NCI-H146 (cell line): ENCODE data around the gene DLG5.

Source experiments
- DNase-seq: peaks from one replicate; lab custom pipeline; 2025; lab: John Stamatoyannopoulos, UW

DLG5 gene, protein sequence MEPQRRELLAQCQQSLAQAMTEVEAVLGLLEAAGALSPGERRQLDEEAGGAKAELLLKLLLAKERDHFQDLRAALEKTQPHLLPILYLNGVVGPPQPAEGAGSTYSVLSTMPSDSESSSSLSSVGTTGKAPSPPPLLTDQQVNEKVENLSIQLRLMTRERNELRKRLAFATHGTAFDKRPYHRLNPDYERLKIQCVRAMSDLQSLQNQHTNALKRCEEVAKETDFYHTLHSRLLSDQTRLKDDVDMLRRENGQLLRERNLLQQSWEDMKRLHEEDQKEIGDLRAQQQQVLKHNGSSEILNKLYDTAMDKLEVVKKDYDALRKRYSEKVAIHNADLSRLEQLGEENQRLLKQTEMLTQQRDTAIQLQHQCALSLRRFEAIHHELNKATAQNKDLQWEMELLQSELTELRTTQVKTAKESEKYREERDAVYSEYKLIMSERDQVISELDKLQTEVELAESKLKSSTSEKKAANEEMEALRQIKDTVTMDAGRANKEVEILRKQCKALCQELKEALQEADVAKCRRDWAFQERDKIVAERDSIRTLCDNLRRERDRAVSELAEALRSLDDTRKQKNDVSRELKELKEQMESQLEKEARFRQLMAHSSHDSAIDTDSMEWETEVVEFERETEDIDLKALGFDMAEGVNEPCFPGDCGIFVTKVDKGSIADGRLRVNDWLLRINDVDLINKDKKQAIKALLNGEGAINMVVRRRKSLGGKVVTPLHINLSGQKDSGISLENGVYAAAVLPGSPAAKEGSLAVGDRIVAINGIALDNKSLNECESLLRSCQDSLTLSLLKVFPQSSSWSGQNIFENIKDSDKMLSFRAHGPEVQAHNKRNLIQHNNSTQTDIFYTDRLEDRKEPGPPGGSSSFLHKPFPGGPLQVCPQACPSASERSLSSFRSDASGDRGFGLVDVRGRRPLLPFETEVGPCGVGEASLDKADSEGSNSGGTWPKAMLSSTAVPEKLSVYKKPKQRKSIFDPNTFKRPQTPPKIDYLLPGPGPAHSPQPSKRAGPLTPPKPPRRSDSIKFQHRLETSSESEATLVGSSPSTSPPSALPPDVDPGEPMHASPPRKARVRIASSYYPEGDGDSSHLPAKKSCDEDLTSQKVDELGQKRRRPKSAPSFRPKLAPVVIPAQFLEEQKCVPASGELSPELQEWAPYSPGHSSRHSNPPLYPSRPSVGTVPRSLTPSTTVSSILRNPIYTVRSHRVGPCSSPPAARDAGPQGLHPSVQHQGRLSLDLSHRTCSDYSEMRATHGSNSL (N-terminal part only)

DNA sequence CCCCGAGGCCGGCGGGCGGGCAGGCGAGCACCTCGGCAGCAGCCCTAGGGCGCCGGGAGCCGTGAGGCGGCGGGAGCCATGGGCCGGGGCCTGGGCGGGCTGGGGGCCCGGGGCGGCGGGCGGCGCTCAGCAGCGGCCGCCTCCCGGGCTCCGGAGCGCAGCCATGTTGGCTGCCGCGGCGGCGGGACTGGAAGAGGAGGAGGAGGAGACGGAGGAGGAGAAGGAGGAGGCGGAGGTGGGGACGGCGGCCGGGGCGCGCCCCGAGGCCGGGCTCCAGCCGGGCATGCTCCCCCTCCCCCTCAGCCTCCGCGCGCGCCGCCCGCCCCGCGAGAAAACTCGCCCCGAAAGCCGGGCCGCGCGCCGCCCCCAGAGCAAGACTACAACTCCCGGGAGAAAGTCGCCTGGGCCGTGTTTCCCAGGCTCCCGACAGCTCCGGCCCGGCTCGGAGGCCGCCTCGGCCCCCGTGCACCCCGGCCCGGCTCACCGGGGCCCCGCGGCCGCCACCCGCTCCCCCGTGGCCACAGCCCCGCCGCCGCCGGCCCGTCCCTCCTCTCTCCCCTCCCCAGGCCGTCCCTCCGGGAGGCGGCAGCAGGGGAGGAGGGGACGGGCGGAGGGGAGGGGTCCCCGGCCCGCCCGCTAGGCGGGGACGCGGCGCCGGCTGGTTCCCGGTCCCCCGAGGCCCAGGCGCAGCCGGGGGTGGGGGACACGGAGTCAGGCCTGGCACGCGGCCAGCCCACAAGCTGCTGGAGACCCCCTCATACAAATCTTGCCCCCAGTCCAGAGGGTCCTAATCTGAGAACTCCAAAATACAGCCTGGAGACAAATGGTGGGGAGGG lies at the start of gene DLG5:
TSS of gene DLG5 (minus strand) at position 190 of the 836 bp plus-strand sequence. CDS start 235 bp downstream, outside the sequence.
- DNase-seq, result peak; percentile 69

DNA sequence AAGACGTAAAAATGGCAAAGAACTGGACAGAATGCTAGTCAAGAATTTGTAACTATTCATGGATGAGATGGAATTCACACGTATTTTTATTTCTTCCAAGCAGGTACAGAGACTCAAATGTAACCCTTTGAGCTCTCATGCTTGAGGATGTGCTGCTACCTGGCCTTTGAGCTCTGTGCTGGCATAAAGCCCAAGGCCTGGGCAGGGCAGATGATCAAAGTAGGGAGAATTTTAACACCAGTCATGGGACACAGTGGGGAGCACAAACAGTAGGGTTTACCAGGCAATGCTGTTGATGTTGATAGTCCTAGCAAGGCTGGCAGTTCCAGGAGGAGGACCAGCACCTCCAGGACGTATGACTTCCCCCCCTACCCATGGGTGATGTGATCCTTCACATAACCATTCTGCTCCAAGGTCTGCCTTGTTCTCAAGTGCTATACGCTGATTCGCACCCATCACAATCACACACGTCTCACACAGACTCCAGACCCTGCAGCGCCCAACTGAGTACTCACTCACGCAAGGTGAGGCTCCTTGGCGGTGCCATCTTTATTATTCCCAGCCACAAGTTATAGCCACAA lies 48.6 kb upstream of the DLG5 start:
- no peak for DNase-seq

DNA sequence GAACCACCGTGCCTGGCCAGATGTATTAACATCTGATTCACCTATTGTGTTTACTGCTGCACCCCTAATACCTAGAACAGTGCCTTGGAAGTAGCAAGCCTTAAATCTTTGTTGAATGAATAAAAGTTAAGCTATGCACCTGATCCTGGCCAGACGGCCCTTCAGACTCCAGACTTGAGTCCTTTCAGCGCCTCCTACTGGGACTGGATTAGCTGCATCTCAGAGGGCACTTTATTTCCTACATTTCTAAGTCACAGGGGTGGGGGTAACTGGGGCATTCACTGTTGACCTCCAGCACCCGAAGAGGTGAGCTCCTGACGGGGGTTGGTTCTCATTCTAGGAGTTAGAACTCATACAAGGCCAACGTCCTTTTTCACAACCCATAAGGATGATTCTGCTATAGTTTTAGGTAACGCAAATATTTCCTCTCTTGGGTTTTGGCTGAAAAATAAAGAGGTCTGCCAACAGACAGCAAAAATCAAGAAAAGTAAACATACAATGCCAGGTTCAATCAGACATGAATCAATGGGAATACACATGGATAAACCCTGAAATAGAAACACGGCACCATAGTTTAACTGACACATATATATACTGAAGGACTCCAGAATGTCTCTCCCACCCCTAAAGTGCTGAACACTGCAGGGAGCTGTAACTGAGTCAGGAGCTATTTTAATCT lies 48.0 kb upstream of the DLG5 start:
- peak; percentile 29 for DNase-seq

DNA sequence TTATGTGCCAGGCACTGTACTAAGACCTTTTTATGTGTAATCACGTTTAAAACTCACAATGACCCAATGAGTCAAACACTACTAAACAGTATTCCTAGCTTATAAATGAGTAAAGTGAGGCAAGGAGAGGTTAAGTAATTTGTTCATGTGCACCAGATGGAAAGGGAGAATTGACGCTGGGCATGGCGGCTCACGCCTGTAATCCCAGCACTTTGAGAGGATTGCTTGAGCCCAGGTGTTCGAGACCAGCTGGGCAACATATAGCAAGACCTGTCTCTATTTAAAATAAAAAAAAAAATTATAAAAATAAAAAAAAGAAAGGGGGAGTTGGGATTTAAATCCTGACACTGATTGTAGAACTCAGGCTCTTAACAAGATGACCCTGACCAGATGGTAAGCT lies 46.7 kb upstream of the DLG5 start:
- no peak for DNase-seq

DNA sequence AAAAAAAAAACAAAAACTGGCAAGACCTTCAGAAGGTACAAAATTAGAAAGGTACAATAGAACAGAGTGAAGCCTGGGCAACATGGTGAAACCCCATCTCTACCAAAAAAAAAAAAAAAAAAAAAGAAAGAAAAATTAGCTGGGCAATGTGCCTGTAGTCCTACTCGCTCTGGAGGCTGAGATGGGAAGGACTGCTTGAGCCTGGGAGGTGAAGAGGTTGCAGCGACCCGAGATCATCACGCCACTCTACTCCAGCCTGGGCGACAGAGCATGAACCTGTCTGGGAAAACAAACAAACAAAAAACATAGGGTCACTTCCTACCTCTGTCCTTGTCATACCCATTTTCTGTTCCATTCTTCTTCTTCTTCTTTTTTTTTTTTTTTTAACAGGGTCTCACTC lies 45.6 kb upstream of the DLG5 start:
- no peak for DNase-seq

DNA sequence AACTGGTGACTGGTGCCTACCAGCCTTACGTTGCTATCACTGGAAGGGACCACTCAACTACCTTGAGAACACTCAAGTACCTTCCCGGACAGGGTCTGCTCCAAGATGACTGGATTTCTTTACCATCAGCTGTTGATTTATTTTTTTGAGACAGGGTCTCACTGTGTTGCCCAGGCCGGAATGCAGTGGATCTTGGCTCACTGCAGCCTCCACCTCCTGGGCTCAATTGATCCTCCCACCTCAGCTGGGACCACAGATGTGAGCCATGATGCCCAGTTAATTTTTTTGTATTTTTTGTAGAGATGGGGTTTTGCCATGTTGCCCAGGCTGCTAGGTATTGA lies 45.2 kb upstream of the DLG5 start:
- DNase-seq, result no peak

DNA sequence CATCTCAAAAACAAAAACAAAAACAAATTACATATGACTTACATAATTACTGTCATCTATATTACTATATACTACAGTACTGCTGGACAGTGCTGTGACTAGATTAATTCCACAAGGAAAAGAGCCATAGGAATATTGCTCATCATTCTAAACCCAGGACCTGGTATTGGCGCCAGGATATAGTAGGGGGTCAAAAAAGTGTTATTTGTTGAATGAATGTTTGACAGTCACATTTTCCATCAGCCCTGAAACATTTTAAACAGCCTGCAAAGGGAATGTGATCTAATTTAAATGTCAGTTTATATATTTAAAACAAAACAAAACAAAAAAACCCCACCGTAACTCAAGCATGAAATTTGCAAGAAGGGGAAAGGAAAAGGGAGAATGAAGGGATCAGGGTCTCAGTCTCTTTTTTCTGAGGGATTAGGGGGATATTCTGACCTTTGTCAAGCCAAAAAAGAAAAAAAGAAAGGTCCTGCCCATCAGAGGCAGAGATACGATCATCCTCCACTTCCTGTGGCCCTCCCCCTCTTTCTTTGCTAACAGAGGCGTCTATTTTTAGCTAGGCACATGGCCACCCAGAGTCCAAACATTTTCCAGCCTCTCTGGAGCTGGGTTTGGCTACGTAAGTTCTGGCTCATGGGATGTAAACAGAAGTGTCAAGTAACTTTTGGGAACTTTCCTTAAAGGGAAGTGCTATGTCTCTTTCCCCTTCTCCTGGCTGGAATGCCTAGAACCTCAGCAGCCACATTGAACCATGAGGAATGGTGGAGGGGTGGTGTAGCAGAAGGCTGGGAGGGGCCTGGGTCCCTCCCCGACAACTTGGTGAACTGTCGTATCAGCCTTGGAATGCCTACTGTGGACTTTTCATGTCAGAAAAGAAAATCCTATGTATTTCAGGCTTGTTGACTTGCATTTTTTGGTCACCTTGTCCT lies 44.6 kb upstream of the DLG5 start:
- DNase-seq, result no peak

DNA sequence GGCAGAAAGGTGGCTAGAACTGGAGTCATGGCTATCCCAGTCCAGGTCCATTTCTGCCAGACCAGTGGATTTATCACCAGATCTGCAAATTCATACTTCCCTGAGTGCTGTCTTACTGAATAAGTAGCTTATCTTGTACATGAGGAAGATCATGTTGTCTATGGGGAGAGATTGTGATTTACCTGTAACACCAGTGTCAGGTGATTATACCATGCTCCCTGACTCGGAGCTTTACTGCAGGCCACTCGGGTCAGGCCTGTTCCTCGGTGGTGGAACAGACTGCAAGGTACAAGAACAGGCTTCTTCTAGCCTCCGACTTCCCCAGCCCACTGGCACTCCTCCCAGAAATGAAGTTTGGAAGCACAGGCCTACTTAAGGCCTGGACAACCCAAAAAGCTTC lies 42.6 kb upstream of the DLG5 start:
- no peak for DNase-seq

DNA sequence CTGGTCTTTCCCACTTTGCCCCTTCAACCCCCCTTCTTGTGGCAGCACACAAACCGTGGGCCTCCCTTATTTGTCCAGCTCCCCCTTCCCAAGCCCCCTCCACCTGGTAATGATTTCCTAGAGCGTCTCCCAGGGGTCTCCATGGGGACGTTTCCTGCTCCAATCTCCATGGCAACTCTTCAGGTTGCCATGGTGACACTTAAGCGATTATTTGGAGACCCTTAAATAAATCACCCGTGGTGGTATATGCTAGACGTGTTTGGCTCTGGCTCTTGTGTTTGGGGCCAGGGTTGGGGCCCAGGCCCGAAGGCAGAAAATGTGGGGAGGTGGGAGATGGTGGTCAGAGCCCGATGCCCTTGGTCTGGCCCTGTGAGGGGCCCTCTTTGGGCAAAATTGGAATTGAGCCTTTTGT lies 41.1 kb upstream of the DLG5 start:
- peak; percentile 53 for DNase-seq

DNA sequence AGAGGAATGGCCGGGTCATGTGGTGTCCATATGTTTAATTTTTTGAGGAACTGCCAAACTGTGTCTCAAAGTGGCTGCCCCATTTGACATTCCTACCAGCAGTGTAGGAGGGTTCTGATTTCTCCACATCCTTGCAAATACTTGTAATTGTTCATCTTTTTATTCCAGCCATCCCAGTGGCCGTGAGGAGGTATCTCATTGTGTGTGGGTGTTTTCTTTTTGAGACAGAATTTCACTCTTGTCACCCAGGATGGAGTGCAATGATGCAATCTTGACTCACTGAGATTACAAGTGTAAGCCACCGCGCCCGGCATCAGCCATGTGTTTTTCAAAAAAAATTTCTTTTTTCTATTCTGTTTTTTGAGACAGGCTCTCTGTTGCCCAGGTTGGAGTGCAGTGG lies 38.7 kb upstream of the DLG5 start:
- no peak for DNase-seq

DNA sequence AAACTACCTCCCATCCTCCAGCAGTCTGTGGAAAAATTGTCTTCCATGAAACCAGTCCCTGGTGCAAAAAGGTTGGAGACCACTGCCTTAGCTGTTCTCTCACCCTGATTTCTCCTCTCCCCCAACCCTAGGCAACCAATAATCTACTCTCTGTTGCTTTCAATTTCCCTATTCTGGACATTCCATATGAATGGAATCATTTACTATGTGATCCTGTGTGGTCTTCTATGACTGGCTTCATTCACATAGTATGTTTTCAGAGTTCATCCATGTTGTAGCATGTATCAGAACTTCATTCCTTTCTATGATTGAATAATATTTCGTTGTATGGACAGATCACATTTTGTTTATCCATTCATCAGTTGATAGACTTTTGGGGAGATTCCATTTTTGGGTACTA lies 38.3 kb upstream of the DLG5 start:
- no peak for DNase-seq

DNA sequence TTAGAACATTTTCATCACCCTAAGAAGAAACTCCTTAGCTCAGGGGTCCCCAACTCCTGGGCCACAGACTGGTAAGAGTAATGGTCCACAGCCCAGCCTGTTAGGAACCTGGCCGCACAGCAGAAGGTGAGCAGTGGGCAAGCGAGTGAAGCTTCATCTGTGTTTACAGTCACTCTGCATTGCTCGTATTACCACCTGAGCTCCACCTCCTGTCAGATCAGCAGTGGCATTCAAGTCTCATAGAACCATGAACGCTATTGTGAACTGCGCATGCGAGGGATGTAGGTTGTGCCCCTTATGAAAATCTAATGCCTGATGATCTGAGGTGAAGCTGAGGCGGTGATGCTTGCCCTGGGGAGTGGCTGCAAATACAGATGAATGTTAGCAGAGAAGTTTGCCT lies 37.3 kb upstream of the DLG5 start:
- no peak for DNase-seq

DNA sequence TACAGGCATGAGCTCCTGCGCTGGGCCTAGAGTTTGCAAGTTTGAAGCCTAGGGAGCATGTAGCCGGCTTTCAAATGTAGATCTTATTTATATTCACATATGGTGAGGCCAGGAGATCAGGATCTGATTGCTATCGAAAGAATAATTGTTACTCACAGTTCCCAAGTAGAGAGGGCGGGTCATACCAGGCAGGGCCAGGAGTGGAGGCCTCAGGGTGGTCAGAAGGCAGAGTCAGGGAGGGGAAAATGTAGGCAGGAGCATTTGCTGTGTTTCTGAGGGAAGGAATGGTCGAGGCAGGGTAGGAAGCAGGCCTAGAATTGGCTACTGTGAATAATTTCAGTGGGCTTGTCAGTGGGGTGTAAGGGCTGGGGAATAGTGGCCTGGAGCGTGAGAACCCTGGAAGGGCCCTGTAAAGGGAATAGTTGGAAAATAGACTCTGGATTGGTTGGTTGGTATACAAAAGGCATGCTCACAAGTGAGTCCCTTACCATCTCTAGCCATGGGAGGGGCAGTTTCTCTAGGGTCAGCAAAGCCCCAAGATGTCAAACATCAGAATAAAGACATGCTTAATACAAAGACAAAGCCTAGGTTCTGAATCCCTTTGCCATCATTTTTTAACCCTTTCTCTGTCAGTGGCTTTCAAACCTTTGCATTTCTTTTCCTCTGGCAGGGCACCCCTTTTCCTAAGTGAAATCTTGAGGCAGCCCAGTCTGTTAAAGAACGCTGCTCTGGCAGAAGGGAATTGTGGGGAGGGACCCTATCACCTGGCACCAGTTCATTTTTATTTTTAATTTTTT lies 36.0 kb upstream of the DLG5 start:
- no peak for DNase-seq

DNA sequence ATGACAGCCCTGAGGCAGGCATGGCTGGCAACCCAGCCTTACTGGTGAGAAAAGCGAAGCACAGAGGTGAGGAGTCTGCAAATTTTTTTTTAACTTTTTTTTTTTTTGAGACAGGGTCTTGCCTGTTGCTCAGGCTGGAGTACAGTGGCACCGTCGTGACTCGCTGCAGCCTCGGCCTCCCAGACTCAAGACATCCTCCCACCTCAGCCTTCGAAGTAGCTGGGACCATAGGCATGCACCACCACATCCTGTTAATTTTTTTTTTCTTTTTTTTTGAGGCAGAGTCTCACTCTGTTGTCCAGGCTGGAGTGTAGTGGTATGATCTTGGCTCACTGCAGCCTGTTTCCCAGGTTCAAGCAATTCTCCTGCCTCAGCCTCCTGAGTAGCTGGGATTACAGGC lies 35.1 kb upstream of the DLG5 start:
- no peak for DNase-seq

DNA sequence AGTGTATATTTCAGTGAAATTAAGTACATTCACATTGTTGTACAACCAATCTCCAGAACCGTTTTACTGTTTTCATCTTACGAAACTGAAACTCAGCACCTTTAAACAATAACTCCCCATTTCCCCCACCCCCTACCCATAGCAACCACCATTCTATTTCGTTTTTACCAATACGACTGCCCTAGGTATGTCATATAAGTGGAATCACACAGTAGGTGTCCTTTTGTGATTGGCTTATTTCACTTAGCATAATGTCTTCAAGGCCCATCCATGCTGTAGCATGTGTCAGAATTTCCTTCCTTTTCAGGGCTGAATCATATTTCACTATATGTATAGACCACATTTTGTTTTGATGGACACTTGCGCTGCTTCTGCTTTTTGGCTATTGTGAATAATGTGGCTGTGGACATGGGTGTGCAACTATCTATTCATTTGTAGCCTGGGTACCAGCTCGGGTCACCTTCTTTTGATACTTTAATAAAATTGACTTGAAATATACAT lies 34.3 kb upstream of the DLG5 start:
- DNase-seq, result no peak

DNA sequence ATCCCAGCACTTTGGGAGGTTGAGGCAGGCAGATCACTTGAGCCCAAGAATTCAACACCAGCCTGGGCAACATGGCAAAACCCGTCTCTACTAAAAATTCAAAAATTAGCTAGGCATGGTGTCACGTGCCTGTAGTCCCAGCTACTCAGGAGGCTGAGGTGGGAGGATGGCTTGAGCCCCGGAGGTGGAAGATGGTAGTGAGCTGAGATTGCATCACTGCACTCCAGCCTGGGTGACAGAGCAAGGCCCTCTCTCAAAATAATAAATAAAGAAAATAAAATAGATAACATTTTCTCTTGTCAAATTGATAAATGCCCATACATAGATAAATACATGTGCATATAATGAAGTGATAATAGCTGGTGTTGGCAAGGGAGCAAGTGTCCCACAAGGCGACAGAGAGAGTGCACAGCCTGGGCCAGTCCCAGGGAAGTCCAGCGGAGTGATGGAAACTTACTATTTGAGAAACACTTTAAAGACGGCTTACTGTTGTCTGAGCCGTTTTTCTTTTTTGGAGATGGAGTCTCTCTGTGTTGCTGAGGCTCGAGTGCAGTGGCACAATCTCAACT lies 33.4 kb upstream of the DLG5 start:
- DNase-seq, result no peak

DNA sequence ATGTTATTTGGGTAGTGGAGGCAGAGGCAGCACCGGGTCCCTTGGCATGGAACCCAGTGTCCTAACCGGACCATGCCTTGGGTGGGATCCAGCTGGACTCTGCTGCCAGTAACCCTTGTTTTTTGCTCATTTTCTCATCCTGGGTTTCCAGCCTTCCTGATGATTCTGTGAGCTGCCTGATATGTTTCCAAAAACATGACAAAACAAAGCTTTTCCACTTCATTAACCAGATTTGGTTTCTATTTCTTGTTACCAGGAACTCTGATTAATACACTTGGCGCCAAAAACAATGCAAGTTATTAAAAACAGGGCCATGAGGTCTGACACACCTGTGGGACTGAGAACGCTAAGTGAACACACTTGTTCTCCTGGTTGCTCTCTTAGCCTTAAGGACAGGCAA lies 32.8 kb upstream of the DLG5 start:
- no peak for DNase-seq

DNA sequence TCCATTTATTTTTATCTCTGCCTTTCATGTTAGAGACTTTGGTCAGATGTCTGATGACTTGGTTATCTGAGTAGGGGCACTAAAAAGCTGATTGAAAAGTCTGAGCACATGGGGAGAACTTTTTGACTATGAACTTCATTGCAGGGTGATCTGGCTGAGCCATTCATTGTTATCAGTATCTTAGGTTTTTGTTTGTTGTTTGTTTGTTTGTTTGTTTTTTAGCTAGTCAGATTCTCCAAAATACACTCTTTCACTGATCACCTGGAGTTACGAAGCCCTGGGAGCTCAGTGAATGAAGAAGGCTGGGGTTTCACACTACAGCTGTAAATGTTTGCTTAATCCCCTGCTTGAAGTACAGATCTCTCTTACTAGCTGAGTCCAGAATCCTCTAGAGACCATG lies 28.6 kb upstream of the DLG5 start:
- no peak for DNase-seq
